HG02763 (cell line): Measurements from ENCODE around the gene DIP2C.
"Not testable (repeated sequence)": the region's sequence is repeated elsewhere in the genome, so short reads cannot be mapped to it uniquely, and the experiment has no call there.

Source experiments
- ATAC-seq: cut with Tn5 transposase; IDR thresholded peaks from one replicate; pipeline ENCODE4 v1.9.1; 2021; ENCODE audit warnings: mild to moderate bottlenecking, moderate library complexity; ENCODE audit not compliant: unreplicated experiment

DIP2C gene

DNA sequence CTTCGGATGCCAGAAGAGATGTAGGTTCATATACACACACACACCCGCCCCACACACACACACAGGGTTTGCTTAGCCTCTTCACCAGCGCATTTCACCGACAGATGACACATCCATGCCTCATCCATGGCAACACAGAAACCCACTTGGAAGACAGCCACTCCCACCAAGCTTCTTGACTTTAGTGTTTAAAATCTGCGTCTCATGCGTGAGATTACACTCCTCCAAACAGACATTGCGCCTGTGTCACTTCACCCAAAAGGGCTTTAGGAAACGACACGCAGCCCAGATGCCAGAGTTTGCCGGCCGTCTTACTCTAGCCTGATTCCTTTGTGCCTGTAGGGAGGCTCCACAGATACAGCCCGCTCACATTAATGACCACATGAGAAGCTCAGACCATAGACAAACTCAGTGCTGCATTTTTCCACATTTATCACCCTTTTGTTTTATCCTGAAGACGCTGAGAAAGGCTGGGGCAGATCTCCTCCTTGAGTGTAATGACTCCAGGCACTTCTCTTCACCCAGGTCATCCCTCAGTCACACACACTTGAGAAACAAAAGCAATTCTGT is 73.8 kb downstream of the DIP2C start:
- no peak for ATAC-seq

DNA sequence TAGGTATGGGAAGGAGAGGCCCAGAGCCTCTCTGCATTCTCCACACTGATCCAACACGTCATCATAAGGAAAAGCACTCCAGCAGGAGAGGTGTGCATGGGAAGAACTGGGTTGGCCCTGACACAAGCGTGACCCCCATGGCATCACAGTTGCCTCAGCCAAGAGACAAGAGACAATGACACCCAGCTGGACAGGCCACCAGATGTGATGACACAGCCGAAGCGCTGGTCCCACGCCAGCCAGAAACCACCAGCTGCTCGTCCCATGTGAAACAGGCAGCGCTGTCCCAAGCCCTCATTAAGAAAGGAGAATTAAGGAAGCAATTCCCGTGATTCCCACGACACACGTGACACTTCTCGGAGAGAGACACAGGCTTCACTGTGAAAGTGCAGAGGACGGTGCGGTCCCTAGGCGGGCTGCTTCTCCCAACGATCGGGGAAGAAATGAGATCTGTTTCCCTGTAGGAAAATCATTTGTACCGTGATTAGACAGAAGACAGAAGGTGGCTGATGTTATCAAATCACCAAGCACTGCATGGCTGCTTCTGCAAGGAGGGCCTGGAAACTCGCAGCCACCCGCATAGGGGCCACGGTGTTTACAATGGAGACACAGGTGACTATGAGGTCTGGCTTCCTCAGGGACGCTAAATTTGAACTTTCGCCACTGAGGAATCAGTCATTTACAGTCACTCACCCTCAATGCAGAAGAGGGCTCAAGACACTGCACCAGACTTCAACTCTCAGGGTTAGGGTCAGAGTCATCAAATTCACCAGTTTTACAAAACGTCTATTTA is 74.5 kb downstream of the DIP2C start:
- ATAC-seq: no peak

DNA sequence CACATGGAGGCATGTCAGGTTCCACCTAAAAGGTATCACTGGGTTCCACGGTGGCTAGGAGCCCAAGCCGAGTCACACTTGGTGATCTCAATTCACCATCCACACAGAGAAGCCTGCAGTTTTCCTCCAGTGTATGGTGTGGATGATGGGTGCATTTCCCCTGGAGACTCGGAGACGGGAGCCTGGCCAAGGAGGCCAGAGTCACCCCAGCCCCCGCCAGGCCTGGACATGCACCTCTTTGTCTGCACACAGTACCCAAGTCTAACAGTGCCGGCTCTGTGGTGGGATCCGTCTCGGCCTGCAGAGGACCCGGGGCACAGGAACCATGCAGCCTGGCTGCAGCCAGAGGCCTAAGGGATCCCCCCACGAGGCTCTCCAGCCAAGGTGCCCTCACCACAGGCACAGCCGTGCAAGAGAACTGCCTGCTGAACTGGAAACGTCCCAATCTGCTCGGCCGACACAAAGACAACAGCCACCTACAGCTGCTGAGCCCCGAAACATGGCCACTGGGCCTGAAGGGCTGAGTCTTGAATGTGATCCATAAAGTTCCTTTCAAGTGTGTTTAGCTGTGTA is 75.2 kb downstream of the DIP2C start:
- no peak for ATAC-seq

DNA sequence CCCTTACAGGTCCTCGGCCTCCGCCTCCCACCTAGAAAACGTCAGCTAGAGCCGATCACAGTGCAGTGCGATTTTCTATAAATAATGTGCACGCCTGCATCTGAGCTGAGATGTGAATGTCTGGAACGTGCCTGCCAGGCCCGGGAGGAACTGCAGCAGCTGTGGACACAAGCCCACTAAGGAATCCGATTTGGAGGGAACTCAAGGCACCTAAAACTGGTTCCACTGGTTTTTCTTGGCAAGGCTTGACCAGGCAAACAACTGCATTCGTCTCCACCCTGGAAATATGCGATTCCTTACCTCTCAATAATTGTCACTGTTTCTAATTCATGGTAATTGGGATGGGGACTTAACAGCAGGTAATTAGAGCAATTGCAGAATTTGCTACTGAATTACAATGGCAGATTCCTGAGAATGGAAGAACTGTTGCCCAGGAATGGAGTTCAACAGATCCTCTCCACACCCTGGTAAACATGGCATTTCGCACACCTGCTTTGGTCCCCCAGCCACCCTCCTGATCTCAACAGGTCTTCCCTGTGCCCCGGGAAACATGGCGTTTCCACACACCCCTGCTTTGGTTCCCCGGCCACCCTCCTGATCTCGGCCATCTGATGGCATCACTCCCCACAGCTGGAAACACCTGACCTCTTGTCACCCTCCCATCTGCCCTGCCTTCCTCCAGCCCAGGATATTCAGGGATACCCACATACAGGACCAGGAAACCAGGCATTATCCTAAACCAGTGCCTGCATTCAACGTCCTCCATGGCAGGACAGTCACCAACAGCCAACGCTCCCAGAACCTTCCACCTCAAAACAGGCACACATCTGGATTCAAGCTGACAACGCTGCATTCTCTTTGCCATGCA is 76.0 kb downstream of the DIP2C start:
- ATAC-seq: no peak

DNA sequence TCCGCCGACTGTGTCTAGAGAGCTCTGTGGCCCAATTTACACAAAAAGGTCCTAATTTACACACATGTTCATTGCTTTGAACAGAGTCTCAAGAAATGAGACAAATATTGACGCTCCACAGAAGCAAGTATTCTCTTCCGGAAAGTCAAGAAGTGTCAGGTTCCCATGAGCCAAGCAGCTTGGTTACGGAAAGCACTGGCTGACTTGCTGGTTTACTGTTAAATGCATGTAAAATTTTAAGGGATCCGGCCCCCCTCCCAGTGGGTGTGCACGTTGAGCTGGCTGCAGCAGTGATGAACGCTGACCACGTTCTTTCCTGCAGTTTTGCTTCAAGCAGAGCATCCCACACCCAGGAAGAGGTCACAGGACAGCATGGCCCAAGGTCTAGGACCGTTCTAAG is 76.8 kb downstream of the DIP2C start:
- no peak for ATAC-seq

DNA sequence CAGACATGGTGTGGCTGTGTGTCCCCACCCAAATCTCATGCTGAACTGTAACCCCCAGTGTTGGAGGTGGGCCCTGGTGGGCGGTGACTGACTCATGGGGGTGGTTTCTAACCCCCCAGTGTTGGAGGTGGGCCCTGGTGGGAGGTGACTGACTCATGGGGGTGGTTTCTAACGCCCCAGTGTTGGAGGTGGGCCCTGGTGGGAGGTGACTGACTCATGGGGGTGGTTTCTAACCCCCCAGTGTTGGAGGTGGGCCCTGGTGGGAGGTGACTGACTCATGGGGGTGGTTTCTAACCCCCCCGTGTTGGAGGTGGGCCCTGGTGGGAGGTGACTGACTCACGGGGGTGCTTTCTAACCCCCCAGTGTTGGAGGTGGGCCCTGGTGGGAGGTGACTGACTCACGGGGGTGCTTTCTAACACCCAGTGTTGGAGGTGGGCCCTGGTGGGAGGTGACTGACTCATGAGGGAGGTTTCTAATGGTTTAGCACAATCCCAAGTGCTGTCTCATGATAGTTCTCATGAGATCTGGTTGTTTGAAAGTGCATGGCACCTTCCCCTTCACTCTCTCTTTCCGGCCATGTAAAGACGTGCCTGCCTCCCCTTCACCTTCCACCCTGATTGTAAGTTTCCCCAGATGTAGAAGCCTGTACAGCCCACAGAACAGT is 78.7 kb downstream of the DIP2C start:
- not testable (repeated sequence) for ATAC-seq

DNA sequence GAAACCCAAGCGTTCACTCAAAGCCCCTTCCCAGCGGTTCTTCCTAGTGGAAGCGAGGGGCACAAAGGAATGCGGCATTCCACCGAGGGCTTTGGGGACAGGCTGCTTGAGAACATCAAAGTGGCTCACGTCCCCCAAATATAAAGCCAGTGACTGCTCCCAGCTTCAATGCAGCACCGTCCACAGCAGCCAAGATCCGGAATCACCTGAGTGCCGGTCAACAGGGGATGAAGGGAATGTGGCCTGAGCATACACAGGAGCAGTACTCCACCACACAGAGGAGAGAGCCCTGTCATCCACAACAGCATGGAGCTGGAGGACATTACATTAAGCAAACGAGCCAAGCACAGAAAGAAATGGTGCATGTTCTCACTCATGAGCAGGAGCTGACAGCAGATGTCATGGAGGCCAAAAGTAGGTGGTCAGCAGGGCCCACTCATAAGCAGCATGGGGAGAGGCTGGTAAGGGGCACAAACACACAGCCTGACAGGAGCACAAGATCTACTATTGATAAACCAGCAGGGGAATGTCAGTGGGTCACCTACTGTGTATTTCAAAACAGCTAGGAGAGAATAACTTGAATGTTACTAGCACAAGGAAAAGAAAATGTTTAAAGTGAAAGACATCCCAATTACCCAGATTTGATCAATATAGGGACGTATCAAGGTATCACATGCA is 79.5 kb downstream of the DIP2C start:
- no peak for ATAC-seq

DNA sequence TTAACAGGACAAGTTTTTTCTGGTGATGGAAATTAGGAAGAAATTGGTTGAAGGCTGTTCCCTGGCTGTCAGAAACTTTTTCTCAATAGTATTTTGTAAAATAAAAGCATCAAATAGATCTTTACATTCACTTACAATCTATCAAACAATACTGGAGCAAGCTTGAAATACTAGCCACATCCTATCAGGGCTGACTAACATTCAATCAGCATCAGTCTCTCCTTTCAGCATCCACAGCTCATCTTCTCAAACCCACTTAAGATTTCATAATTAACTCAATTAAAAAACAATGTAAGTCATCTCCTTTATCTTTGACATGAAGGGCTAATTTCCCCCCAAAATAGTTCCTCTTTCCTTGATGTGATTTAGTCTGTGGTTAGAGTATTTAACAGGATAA is 80.2 kb downstream of the DIP2C start:
- no peak for ATAC-seq

DNA sequence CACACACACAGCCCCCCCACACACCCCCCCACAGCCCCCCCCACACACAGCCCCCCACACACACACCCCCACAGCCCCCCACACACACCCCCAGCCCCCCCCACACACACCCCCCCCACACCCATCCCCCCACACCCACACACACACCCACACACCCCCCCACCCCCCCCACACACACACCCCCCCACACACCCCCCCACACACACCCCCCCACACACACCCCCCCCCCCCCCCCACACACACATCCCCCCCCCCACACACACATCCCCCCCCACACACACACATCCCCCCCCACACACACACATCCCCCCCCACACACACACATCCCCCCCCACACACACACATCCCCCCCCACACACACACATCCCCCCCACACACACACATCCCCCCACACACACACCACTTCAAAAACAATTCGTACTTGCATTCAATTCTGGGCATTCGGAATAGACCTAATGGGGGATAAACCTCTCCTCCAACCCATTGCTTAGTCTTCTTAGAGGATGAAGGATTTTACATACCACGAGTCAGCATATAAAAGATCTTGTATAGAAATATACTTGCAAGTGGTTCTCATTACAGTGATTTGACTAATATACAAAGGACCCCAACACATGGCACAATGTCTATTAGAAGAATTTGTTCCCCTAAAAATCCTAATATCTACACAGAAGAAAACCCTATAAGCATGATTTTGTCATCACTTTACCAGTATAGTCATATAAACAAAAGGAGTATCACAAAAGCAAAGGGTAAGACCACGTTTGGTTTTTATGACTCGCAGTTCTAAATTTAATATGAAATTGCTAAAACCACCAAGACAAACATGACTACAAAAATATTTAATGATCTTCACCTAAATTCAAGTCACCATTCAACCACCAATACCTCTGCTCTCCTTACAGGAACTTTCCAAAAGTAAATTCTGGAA is 80.9 kb downstream of the DIP2C start:
- ATAC-seq: no peak

DNA sequence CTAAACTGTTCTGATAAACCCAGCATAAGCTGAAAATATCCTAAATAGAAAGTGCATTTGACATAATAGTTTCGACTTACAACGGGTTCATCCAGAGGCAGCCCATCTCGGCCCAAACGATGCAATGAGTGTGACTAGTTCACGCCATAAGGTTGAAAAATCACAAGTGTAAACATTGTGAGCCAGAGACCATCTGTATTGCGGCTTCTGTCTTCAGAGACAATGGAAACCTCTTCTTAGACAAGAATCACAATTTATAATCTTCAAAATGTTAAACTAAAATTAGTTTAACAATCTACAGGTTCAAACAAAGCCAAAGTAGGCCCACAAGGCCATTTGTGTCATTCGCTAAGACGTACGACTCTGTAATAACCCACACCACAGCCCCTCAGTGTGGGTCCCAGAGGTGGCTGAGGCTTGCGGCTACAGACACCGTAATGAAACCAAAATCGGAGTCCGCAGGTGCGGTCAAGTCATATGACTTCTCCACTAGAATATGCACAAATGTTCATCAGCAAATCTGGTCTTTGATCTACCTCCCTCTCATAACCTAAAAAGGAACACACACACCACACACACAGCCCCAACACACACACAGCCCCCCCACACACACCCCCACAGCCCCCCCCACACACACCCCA is 81.8 kb downstream of the DIP2C start:
- no peak for ATAC-seq

DNA sequence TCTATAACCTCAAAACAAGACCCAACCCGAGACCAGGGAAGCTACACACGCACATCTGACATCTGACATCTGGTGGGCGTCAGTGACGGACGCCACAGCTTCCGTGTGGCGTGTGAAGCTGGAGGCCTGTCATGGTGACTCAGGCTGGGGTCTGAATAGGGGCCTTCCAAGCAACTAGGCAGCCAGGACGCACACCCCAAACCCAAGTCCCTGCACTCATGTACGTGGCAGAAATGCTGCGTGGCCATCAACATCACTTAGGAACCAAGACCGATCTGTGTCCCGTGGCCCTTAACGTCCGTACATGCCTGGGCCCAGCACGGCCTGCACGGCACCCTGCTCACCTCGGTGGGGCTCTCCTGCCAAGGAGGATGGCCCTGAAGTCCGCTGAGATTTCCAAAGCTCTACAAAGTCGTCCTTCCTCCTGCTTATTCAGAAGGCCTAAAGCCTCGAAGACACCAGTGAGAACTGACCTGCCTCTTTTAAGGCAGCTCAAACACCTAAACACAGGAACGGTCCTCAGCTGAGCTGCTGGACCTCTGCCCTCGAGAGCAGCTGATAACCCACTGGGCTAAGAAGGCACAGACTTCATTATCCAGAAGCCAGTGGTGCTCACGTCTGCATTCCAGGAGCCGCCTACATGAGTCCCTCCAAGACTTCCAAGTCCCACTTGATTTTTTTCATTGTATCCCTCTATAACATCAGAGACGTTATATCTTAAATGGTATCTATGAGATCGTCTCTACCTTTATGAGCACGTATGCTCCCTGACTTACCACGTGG is 82.5 kb downstream of the DIP2C start:
- ATAC-seq: no peak

DNA sequence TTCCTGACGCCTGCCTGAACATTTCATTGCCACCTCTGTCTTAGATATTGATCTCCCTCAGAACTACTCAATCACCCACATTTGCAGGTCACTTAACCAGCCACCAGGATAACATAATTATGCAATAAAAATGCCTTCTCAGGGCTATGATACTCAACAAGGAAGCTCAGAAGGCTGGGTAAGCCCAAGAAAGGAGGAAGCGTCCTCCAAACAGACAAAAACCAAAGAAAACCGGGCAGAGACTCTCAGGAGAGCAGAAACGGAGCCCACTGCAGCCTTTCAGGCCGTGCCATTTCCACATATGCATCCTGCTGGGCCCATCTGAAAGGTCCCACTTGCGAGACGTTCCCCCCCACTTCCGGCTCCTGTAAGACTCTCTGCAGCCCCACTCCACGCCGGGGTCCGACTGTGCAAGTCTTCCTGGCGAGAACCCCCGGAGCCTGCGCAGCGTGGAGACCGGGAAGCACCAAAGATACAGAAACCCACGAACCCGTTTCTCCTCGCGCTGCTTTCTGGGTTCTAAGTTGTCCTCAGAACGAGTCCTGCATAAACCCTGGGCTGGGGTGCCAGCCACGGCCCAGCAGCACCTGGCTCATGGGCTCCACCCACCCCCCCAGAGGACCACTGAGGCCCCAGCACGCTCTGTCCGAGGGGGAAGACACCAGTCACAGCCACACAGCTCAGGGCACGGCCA is 83.7 kb downstream of the DIP2C start:
- no peak for ATAC-seq

DNA sequence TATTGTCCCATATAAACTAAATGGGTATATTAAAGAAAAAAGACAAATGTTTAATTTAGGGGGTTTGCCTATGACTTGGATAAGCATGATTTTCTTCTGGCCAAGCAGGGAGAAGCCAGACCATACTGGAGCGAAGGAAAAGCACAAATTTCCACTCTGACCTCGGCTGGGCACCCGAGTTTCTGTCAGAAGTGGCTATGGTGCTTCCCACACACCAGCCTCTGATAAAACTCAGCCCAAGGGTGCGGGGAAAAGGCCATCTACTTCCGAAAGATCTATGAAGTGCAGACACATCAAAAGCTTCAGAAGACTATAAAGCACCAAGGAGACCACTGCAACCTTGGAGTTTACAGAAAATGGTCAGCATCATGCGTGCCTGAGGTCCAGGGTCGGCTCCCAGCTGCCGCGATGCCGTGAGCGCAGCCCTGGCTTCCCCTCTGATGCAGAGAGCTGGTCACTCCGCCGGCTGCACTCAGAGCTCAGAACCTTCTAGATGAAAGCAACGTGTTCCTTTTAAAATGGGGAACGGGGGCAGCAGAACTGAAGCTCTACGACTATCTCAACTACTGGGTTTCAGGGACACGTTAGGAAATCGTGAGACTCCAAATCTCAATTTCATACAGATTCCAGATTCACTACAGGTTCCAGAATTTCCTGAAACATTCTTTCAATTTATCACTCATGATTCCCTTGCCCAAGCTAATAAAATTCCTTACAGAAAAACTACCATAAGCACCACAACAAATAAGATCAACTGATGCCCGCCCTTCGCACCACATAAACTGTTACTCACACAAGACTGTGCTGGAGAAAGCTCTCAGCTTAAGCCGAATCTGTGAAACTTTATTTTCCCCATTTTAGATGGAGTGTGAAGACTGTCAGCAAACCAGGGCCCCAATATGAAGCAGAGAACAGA is 84.5 kb downstream of the DIP2C start:
- ATAC-seq: no peak

DNA sequence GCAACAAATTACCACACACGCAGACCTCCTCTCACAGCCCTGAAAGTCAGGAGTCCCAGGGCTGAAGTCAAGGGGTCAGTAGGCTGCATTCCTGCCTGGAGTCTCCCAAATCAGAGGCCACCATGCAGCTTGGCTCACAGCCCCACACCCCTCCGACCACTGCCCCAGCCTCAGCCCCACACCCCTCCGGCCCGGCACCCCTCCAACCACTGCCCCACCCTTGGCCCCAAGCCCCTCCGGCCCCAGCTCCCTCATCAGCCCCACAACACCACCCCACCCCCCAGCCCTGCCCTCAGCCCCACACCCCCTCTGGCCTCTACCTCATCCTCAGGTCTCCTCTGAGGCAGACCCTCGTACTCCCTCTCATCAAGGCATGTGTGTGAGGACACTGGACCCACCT is 85.7 kb downstream of the DIP2C start:
- no peak for ATAC-seq

DNA sequence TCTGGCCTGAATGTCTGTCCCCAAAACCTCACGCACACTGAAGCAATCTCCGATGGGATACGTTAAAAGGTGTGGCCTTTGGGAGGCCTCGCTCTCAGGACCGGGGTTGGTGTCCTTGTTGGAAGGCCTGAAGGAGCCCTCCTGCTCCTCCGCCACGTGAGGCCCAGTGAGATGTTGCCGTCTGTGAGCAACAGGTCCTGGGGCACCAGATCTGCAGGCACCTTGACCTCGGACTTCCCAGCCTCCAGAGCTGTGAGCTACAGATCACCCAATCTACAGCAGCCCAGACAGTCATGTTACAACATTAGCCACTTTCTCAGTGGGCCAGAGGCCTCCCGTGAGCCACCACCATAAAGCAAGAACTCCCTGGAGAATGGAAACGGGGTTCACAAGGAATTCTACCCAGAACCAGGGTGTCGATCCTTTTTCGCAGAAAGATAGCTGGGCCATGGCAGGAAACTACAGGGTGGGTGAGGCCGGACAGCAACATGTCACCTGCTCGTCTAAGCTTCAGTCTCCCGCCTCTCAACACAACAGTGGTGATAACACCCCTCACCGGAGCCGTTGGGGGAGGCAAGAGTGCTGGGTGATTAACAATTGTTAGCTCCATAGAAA is 87.0 kb downstream of the DIP2C start:
- no peak for ATAC-seq

DNA sequence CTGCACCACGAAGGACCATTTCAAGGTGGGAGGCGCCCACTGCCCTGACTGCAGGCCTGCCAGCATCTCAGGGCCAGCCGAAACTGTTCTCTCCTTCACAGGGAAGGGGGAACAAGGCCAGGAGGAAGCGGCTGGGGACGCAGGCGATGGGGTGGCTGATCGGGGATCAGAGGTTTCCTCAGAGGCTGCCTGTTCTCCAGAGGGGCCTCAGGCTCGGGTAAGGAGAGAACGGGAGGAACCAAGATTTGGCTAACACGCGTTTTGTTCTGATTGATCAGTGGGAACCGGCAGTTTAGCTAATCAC is 87.9 kb downstream of the DIP2C start:
- ATAC-seq: no peak
